HCT116 (cell line): ENCODE data around the gene PALMD. TPM values are rescaled to one million over a fixed set of nuclear protein-coding genes. Genes with fewer than 3 reads are reported as not detected.

Experiments
- ATAC-seq: fragments of 200-7000 bp; cut with Tn5 transposase; 2 replicates; pipeline ENCODE4 v1.9.1; 2020; ENCODE audit warnings: mild to moderate bottlenecking, moderate library complexity
- BruUV-seq: library from RNA; stranded (reverse); fragments of 400-500 nt; replicated peaks from 2 replicates; lab custom pipeline; 2021; lab: Mats Ljungman, UMichigan
- CTCF ChIA-PET: fragments of 300-600 bp; sonication (Branson Sonifier 250); formaldehyde crosslinking; loops from one replicate; lab custom pipeline; 2021; ENCODE audit warnings: antibody characterized with exemption; lab: Charles Lee
- POLR2A ChIA-PET: fragments of 300-600, 350-600 bp; sonication (Branson Sonifier 250); formaldehyde crosslinking; loops from one replicate; lab custom pipeline; 2021; ENCODE audit warnings: antibody characterized with exemption; lab: Charles Lee
- RAD21 ChIA-PET, 2 experiments: fragments of 300-600 bp; sonication (Branson Sonifier 250); formaldehyde crosslinking; loops; one replicate each; lab custom pipeline; 2023; ENCODE audit warnings: low total read pairs in 2 of 2; ENCODE audit not compliant: uncharacterized antibody in 2 of 2, unreplicated experiment in 2 of 2, low non-redundant PET in 1 of 2; lab: Charles Lee
- DNase-seq: peaks from one replicate; pipeline ENCODE4 v3.0.0-alpha.2; 2010; ENCODE audit warnings: low read depth, low spot score
- H2AFZ ChIP-seq: fragments of 200-600 bp; shearing (Covaris generic), sonication (generic); 2 replicates; pipeline ENCODE4 v1.6.1; 2017; ENCODE audit warnings: low read depth, mixed run types, mixed read lengths, antibody characterized with exemption, low read length; ENCODE audit not compliant: poor library complexity, severe bottlenecking
- H3K27ac ChIP-seq: 2 replicates; pipeline ENCODE4 v1.5.1; 2012; ENCODE audit warnings: low read depth, low read length
- H3K27me3 ChIP-seq: fragments of 200-600 bp; sonication (generic); 2 replicates; pipeline ENCODE4 v1.6.1; 2016; ENCODE audit warnings: mixed run types, low read length, mixed read lengths; ENCODE audit not compliant: insufficient read depth
- H3K36me3 ChIP-seq, 2 experiments: fragments of 200-500 bp in 1 of 2; fragments of 200-600 bp in 1 of 2; sonication (Bioruptor generic) in 1 of 2; sonication (generic) in 1 of 2; 2 replicates each; pipeline versions ENCODE4 v1.5.1 to v1.6.1; 2014 to 2016; ENCODE audit warnings: low read length in 2 of 2, inconsistent platforms in 1 of 2, mixed read lengths in 1 of 2, mixed run types in 1 of 2; ENCODE audit not compliant: insufficient read depth in 2 of 2, control insufficient read depth in 1 of 2
- H3K4me1 ChIP-seq, 2 experiments: fragments of 200-600 bp in 1 of 2; sonication (generic) in 1 of 2; 2 replicates each; pipeline versions ENCODE4 v1.5.1 to v1.6.1; 2012 to 2017; ENCODE audit warnings: low read length in 2 of 2, inconsistent platforms in 1 of 2, mild to moderate bottlenecking in 1 of 2, mixed read lengths in 1 of 2, mixed run types in 1 of 2, moderate library complexity in 1 of 2; ENCODE audit not compliant: insufficient read depth in 2 of 2, control insufficient read depth in 1 of 2
- H3K4me2 ChIP-seq: fragments of 200-600 bp; sonication (generic); 2 replicates; pipeline ENCODE4 v1.6.1; 2017; ENCODE audit warnings: mixed run types, low read length, mixed read lengths
- H3K4me3 ChIP-seq, 2 experiments: fragments of 200-600 bp in 1 of 2; sonication (generic) in 1 of 2; replicated peaks in 1 of 2; 2 replicates each; pipeline ENCODE4 v1.5.1; 2011 to 2016; ENCODE audit warnings: low read length in 2 of 2, control low read depth in 1 of 2, low read depth in 1 of 2, mild to moderate bottlenecking in 1 of 2, mixed read lengths in 1 of 2, mixed run types in 1 of 2
- H3K79me2 ChIP-seq: fragments of 200-600 bp; sonication (generic); 2 replicates; pipeline ENCODE4 v1.6.1; 2017; ENCODE audit warnings: mild to moderate bottlenecking, mixed run types, low read length, moderate library complexity, mixed read lengths; ENCODE audit not compliant: insufficient read depth
- H3K9ac ChIP-seq: fragments of 200-600 bp; sonication (generic); 2 replicates; pipeline ENCODE4 v1.6.1; 2016; ENCODE audit warnings: low read length, mixed read lengths
- H3K9me2 ChIP-seq: fragments of 200-600 bp; sonication (generic), shearing (Covaris generic); 2 replicates; pipeline ENCODE4 v1.6.1; 2017; ENCODE audit warnings: mixed run types, mild to moderate bottlenecking, moderate library complexity; ENCODE audit not compliant: insufficient read depth
- H3K9me3 ChIP-seq, 2 experiments: fragments of 200-500 bp in 1 of 2; fragments of 200-600 bp in 1 of 2; sonication (Bioruptor generic) in 1 of 2; sonication (generic) in 1 of 2; 2 replicates each; pipeline ENCODE4 v1.6.1; 2014 to 2017; ENCODE audit warnings: low read length in 2 of 2, mixed read lengths in 2 of 2, inconsistent platforms in 1 of 2, low read depth in 1 of 2, mild to moderate bottlenecking in 1 of 2, mixed run types in 1 of 2, moderate library complexity in 1 of 2; ENCODE audit not compliant: control insufficient read depth in 1 of 2, insufficient read depth in 1 of 2
- H4K20me1 ChIP-seq: fragments of 200-600 bp; sonication (generic), shearing (Covaris generic); 2 replicates; pipeline ENCODE4 v1.6.1; 2017; ENCODE audit warnings: mixed run types, mild to moderate bottlenecking, moderate library complexity; ENCODE audit not compliant: insufficient read depth
- CBX3 ChIP-seq: IDR thresholded peaks from 2 replicates; pipeline ENCODE4 v1.6.1; 2012; ENCODE audit warnings: low read depth
- CEBPB ChIP-seq: IDR thresholded peaks from 2 replicates; pipeline ENCODE4 v1.6.1; 2012; ENCODE audit warnings: low read depth
- EGR1 ChIP-seq: IDR thresholded peaks from 2 replicates; pipeline ENCODE4 v1.6.1; 2012; ENCODE audit warnings: low read depth
- JUND ChIP-seq: IDR thresholded peaks from 2 replicates; pipeline ENCODE4 v1.6.1; 2012
- POLR2AphosphoS5 ChIP-seq: IDR thresholded peaks from 2 replicates; pipeline ENCODE4 v1.6.1; 2011; ENCODE audit warnings: mild to moderate bottlenecking, low read depth, low read length, moderate library complexity
- SIN3A ChIP-seq: IDR thresholded peaks from 2 replicates; pipeline ENCODE4 v1.6.1; 2012; ENCODE audit warnings: low read depth
- SP1 ChIP-seq: IDR thresholded peaks from 2 replicates; pipeline ENCODE4 v1.6.1; 2012; ENCODE audit warnings: low read depth
- TCF7L2 ChIP-seq: IDR thresholded peaks from 2 replicates; pipeline ENCODE4 v1.7.0; 2011; ENCODE audit warnings: borderline replicate concordance, inconsistent platforms; ENCODE audit not compliant: insufficient read depth, insufficient read length; ENCODE audit errors: extremely low read depth
- YY1 ChIP-seq: IDR thresholded peaks from 2 replicates; pipeline ENCODE4 v1.6.1; 2011; ENCODE audit warnings: low read length, low read depth, moderate library complexity, mild to moderate bottlenecking; ENCODE audit not compliant: insufficient replicate concordance; ENCODE audit errors: extremely low read depth
- intact Hi-C: fragments of 100-400 bp; cut with micrococcal nuclease; formaldehyde crosslinking; loops from 2 replicates; pipeline ENCODE4 v1.10.0; 2022
- total RNA-seq: library from RNA; stranded (reverse); gene quantifications from one replicate; pipeline ENCODE4 v1.2.1, GENCODE V29; 2021; ENCODE audit not compliant: unreplicated experiment
- TF ChIP-seq, protein P1 (sequence below): IDR thresholded peaks from 2 replicates; pipeline ENCODE4 v1.6.1; 2012; ENCODE audit warnings: low read depth

Gene PALMD
- total RNA-seq, 1 experiment from 2014 or later: 0.12 TPM

DNA sequence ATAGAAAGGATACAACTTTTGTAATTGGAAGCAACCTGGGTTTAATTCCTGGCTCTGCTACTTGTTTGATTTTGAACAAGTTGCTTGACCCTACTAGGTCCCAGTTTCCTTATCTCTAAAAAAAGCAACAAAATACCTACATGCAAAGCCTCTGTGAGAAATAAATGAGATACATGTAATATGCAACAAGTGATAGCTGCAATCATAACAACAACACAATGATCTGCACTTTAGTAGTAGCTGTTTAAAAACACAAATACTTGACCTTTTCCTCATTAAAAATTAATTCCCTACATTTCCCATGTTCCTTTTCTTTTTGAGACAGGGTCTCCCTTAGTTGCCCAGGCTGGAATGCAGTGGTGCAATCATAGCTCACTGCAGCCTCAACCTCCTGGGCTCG is 80.5 kb downstream of the PALMD start:
- H3K4me1 ChIP-seq: no peaks in the 10 kb centered on the region
- BruUV-seq: no TSS peak
- TF ChIP-seq, protein P1, sequence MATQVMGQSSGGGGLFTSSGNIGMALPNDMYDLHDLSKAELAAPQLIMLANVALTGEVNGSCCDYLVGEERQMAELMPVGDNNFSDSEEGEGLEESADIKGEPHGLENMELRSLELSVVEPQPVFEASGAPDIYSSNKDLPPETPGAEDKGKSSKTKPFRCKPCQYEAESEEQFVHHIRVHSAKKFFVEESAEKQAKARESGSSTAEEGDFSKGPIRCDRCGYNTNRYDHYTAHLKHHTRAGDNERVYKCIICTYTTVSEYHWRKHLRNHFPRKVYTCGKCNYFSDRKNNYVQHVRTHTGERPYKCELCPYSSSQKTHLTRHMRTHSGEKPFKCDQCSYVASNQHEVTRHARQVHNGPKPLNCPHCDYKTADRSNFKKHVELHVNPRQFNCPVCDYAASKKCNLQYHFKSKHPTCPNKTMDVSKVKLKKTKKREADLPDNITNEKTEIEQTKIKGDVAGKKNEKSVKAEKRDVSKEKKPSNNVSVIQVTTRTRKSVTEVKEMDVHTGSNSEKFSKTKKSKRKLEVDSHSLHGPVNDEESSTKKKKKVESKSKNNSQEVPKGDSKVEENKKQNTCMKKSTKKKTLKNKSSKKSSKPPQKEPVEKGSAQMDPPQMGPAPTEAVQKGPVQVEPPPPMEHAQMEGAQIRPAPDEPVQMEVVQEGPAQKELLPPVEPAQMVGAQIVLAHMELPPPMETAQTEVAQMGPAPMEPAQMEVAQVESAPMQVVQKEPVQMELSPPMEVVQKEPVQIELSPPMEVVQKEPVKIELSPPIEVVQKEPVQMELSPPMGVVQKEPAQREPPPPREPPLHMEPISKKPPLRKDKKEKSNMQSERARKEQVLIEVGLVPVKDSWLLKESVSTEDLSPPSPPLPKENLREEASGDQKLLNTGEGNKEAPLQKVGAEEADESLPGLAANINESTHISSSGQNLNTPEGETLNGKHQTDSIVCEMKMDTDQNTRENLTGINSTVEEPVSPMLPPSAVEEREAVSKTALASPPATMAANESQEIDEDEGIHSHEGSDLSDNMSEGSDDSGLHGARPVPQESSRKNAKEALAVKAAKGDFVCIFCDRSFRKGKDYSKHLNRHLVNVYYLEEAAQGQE: no peak
- TF ChIP-seq POLR2AphosphoS5 (no peak), CEBPB (no peak), TCF7L2 (no peak), YY1 (no peak), SIN3A (no peak), SP1 (no peak), JUND (no peak), CBX3 (no peak), EGR1 (no peak)
- TF ChIP-seq, all 23 proteins: peak for 0
- H3K36me3 ChIP-seq: 0 out of 4 replicates have a peak, but pooled peaks cover 0 to 4% of the 10 kb centered on the region in 2 experiments
- ATAC-seq: no peak
- no peaks in the 10 kb centered on the region for H3K27me3 ChIP-seq
- no peaks in the 10 kb centered on the region for H3K79me2 ChIP-seq
- no peaks in the 10 kb centered on the region for H3K9me3 ChIP-seq
- no peaks in the 10 kb centered on the region for H4K20me1 ChIP-seq
- CTCF ChIA-PET: no interaction called here
- H3K27ac ChIP-seq: no peak overlapping the region
- POLR2A ChIA-PET: no interaction called here
- no peak overlapping the region for H3K4me3 ChIP-seq
- no peaks in the 10 kb centered on the region for H3K9me2 ChIP-seq
- H2AFZ ChIP-seq: no peak overlapping the region
- intact Hi-C loops: no loop called here
- H3K9ac ChIP-seq: no peak overlapping the region
- no peak overlapping the region for H3K4me2 ChIP-seq
- RAD21 ChIA-PET: no interaction called here
- DNase-seq: no peak
